SK-N-SH (cell line): ENCODE measurements around the gene TMEM163. TPM values are rescaled to one million over a fixed set of nuclear protein-coding genes. Genes with fewer than 3 reads are reported as not detected.

Source experiments
- CTCF ChIA-PET: fragments of 300-600, 350-600 bp; formaldehyde crosslinking; extraction: SDS; loops from one replicate; lab custom pipeline; 2021; lab: Yijun Ruan, JAX
- POLR2A ChIA-PET: fragments of 350-600 bp; sonication (Branson Sonifier 250); formaldehyde crosslinking; extraction: SDS; loops from one replicate; lab custom pipeline; 2020; ENCODE audit warnings: antibody characterized with exemption, inconsistent platforms; lab: Yijun Ruan, JAX
- DNase-seq: peaks from one replicate; pipeline ENCODE4 v3.0.0; 2012
- H2AFZ ChIP-seq: fragments of 200-600 bp; sonication (generic); 2 replicates; pipeline ENCODE4 v1.8.1; 2016; ENCODE audit warnings: antibody characterized with exemption, mild to moderate bottlenecking, low read depth
- H3F3A ChIP-seq: fragments of 200-600 bp; sonication (generic); replicated peaks from 2 replicates; pipeline ENCODE3; 2016; ENCODE audit warnings: antibody characterized with exemption, mild to moderate bottlenecking; ENCODE audit not compliant: insufficient read depth
- H3K27ac ChIP-seq, 2 experiments: fragments of 200-500 bp in 1 of 2; fragments of 200-600 bp in 1 of 2; sonication (Bioruptor generic) in 1 of 2; sonication (generic), shearing (Covaris generic) in 1 of 2; 2 replicates each; pipeline versions ENCODE4 v1.5.1 to v1.6.1; 2014 to 2016; ENCODE audit warnings: low read depth in 2 of 2, inconsistent platforms in 1 of 2, low read length in 1 of 2, mild to moderate bottlenecking in 1 of 2, mixed read lengths in 1 of 2
- H3K27me3 ChIP-seq: fragments of 200-600 bp; sonication (generic), shearing (Covaris generic); 2 replicates; pipeline ENCODE4 v1.6.1; 2016; ENCODE audit warnings: mixed run types; ENCODE audit not compliant: insufficient read depth
- H3K36me3 ChIP-seq, 2 experiments: fragments of 200-500 bp in 1 of 2; fragments of 200-600 bp in 1 of 2; sonication (Bioruptor generic) in 1 of 2; sonication (generic) in 1 of 2; replicated peaks in 1 of 2; 2 replicates each; pipeline versions ENCODE3 to v1.5.1; 2014 to 2016; ENCODE audit warnings: low read length in 1 of 2, mild to moderate bottlenecking in 1 of 2; ENCODE audit not compliant: insufficient read depth in 2 of 2, control insufficient read depth in 1 of 2
- H3K4me1 ChIP-seq, 2 experiments: fragments of 200-500 bp in 1 of 2; fragments of 200-600 bp in 1 of 2; sonication (Bioruptor generic) in 1 of 2; sonication (generic), shearing (Covaris generic) in 1 of 2; 2 replicates each; pipeline versions ENCODE4 v1.5.1 to v1.6.1; 2014 to 2016; ENCODE audit warnings: low read depth in 1 of 2, low read length in 1 of 2, mixed run types in 1 of 2; ENCODE audit not compliant: insufficient read depth in 2 of 2, control insufficient read depth in 1 of 2
- H3K4me2 ChIP-seq: fragments of 200-600 bp; sonication (generic), shearing (Covaris generic); 2 replicates; pipeline ENCODE4 v1.6.1; 2017; ENCODE audit warnings: mixed run types
- H3K4me3 ChIP-seq, 2 experiments: fragments of 200-500 bp in 1 of 2; fragments of 200-600 bp in 1 of 2; sonication (Bioruptor generic) in 1 of 2; sonication (generic), shearing (Covaris generic) in 1 of 2; 2 replicates each; pipeline versions ENCODE4 v1.5.1 to v1.8.1; 2014 to 2016; ENCODE audit warnings: low read depth in 2 of 2, inconsistent platforms in 1 of 2, low read length in 1 of 2, mild to moderate bottlenecking in 1 of 2, mixed read lengths in 1 of 2, moderate library complexity in 1 of 2
- H3K79me2 ChIP-seq: fragments of 200-600 bp; sonication (generic); 2 replicates; pipeline ENCODE4 v1.8.1; 2017; ENCODE audit warnings: mild to moderate bottlenecking; ENCODE audit not compliant: insufficient read depth
- H3K9ac ChIP-seq: fragments of 200-600 bp; sonication (generic); 2 replicates; pipeline ENCODE4 v1.6.1; 2017; ENCODE audit warnings: mixed run types
- H3K9me2 ChIP-seq: fragments of 200-600 bp; sonication (generic); 2 replicates; pipeline ENCODE4 v1.6.1; 2017; ENCODE audit warnings: mixed run types
- H3K9me3 ChIP-seq: fragments of 200-600 bp; sonication (generic); 2 replicates; pipeline ENCODE4 v1.6.1; 2017; ENCODE audit warnings: mixed run types, mild to moderate bottlenecking, moderate library complexity
- H4K20me1 ChIP-seq: fragments of 200-600 bp; sonication (generic); 2 replicates; pipeline ENCODE4 v1.6.1; 2017; ENCODE audit warnings: mild to moderate bottlenecking, mixed run types; ENCODE audit not compliant: insufficient read depth
- CHD2 ChIP-seq: fragments of 150-350 bp; IDR thresholded peaks from 2 replicates; pipeline ENCODE4 v1.6.1; 2018; ENCODE audit warnings: low read length; ENCODE audit not compliant: partially characterized antibody
- CTCF ChIP-seq: fragments of 200-600 bp; sonication (generic); IDR thresholded peaks from 2 replicates; pipeline ENCODE4 v1.6.1; 2017; ENCODE audit warnings: antibody characterized with exemption, mild to moderate bottlenecking, moderate library complexity
- EZH2phosphoT487 ChIP-seq: fragments of 200-600 bp; sonication (generic); IDR thresholded peaks from 2 replicates; pipeline ENCODE4 v1.6.1; 2017; ENCODE audit warnings: low read depth, mixed run types, mild to moderate bottlenecking, antibody characterized with exemption, moderate library complexity, borderline replicate concordance
- FOSL2 ChIP-seq: IDR thresholded peaks from 2 replicates; pipeline ENCODE4 v1.4.0; 2012; ENCODE audit warnings: low read depth, mild to moderate bottlenecking, moderate library complexity, borderline replicate concordance
- FOXM1 ChIP-seq: IDR thresholded peaks from 2 replicates; pipeline ENCODE4 v1.4.0; 2012; ENCODE audit warnings: low read depth, mild to moderate bottlenecking
- GABPA ChIP-seq: IDR thresholded peaks from 2 replicates; pipeline ENCODE4 v1.4.0; 2012; ENCODE audit warnings: low read depth, mild to moderate bottlenecking
- IRF3 ChIP-seq: fragments of 150-350 bp; IDR thresholded peaks from 2 replicates; pipeline ENCODE4 v1.6.1; 2016; ENCODE audit warnings: mild to moderate bottlenecking, low read depth, low read length
- MXI1 ChIP-seq: IDR thresholded peaks from 2 replicates; pipeline ENCODE4 v1.6.1; 2012; ENCODE audit warnings: mild to moderate bottlenecking, low read depth, low read length, improper control_type of control experiment
- NRF1 ChIP-seq: IDR thresholded peaks from 2 replicates; pipeline ENCODE4 v1.6.1; 2012; ENCODE audit warnings: low read depth, mild to moderate bottlenecking, low read length
- PBX3 ChIP-seq: IDR thresholded peaks from 2 replicates; pipeline ENCODE4; 2012
- RCOR1 ChIP-seq: fragments of 150-350 bp; IDR thresholded peaks from 2 replicates; pipeline ENCODE4 v1.6.1; 2017; ENCODE audit warnings: antibody characterized with exemption, low read length
- TAF1 ChIP-seq: IDR thresholded peaks from 2 replicates; pipeline ENCODE4 v1.6.1; 2012; ENCODE audit warnings: low read depth, mild to moderate bottlenecking, low read length, moderate library complexity, borderline replicate concordance
- ZBTB33 ChIP-seq: IDR thresholded peaks from 2 replicates; pipeline ENCODE4 v1.4.0; 2012; ENCODE audit warnings: low read depth, borderline replicate concordance
- WGBS: methylation state at CpG from one replicate; pipeline ENCODE4 v1.1.6; 2017; ENCODE audit warnings: low lambda C conversion rate; 5-methylcytosine and 5-hydroxymethylcytosine counted together
- polyA plus RNA-seq, 3 experiments: library from polyadenylated mRNA; depleted of rRNA; stranded (reverse); fragments of >200 nt; gene quantifications; 2 replicates each; pipeline ENCODE4 v1.2.3, GENCODE V29; 2012

The TMEM163 gene
- polyA plus RNA-seq, 1 of the 3 experiments (the other 2 are of a cell fraction): not detected

GRCh38 chr2:134610871-134611270, 107.9 kb downstream of the TMEM163 start:
- H3K36me3 ChIP-seq: no peaks in the 10 kb centered on the region
- H2AFZ ChIP-seq: no peak overlapping the region
- H3K9me3 ChIP-seq: no peaks in the 10 kb centered on the region
- H3K79me2 ChIP-seq: no peaks in the 10 kb centered on the region
- ChIA-PET CTCF (interaction anchor here (1.3 kb wide), 1 partner anchor 71 kb away, joined by 4 read pairs; no protein-coding TSS in a partner anchor), POLR2A (no interaction called here)
- H3K4me1 ChIP-seq: no peaks in the 10 kb centered on the region; a peak in 1 of 4 replicates
- TF ChIP-seq NRF1 (no peak), EZH2phosphoT487 (no peak), MXI1 (no peak), GABPA (no peak), IRF3 (no peak), ZBTB33 (no peak), CTCF (no peak), CHD2 (no peak), TAF1 (no peak), FOXM1 (no peak), RCOR1 (no peak), FOSL2 (no peak), PBX3 (no peak)
- H3F3A ChIP-seq: no peaks in the 10 kb centered on the region
- no peaks in the 10 kb centered on the region for H3K9me2 ChIP-seq
- 32% methylated on average over 2 of the region's 2 CpGs for WGBS
- no peaks in the 10 kb centered on the region for H4K20me1 ChIP-seq
- no peaks in the 10 kb centered on the region for H3K27me3 ChIP-seq
- no peak overlapping the region for H3K4me2 ChIP-seq
- no peak overlapping the region for H3K4me3 ChIP-seq
- no peak overlapping the region for H3K9ac ChIP-seq
- DNase-seq: no peak
- no peak overlapping the region for H3K27ac ChIP-seq
